ENCODE results near the gene GRIK4. TPM values are rescaled to one million over a fixed set of nuclear protein-coding genes. Genes with fewer than 3 reads are reported as not detected.

GRIK4 gene
- total RNA-seq, 1 experiment from 2014 or later: 3.3 TPM

- TF ChIP-seq ESRRA (CRISPR knock-in tag; IDR thresholded peaks at IDR 0.05; ENCODE audit: borderline replicate concordance) (no peak), ZNF263 (CRISPR knock-in tag; IDR thresholded peaks at IDR 0.05; ENCODE audit: low read depth) (no peak), ZNF121 (CRISPR knock-in tag; IDR thresholded peaks at IDR 0.05) (no peak), CTCF (IDR thresholded peaks at IDR 0.05) (no peak)
Measured at GRCh38 chr11:120562806-120563425, 51.4 kb downstream of the GRIK4 start (continued).

GRCh38 chr11:120563703-120564572, 52.4 kb downstream of the GRIK4 start:
- DNase-seq (ENCODE audit: low spot score) (peak; percentile 68), ATAC-seq (peak; percentile 66)
- peaks cover 35% of the 10 kb centered on the region for H3K4me1 Mint-ChIP-seq
- no peak overlapping the region for H3K27ac Mint-ChIP-seq
- no peaks in the 10 kb centered on the region for H3K9me3 Mint-ChIP-seq
- TF ChIP-seq MXD4 (CRISPR knock-in tag; IDR thresholded peaks at IDR 0.05; ENCODE audit: borderline replicate concordance) (no peak), FOXP1 (CRISPR knock-in tag; IDR thresholded peaks at IDR 0.05; ENCODE audit: borderline replicate concordance) (no peak), ZBTB43 (CRISPR knock-in tag; IDR thresholded peaks at IDR 0.05) (no peak), ELF4 (CRISPR knock-in tag; IDR thresholded peaks at IDR 0.05; ENCODE audit: low read depth) (no peak), ZNF671 (CRISPR knock-in tag; IDR thresholded peaks at IDR 0.05) (no peak), ATF6 (CRISPR knock-in tag; IDR thresholded peaks at IDR 0.05) (no peak), RELA (CRISPR knock-in tag; IDR thresholded peaks at IDR 0.05; ENCODE audit: borderline replicate concordance) (no peak), USF1 (CRISPR knock-in tag; IDR thresholded peaks at IDR 0.05) (0 out of 2 replicates have a peak, but pooled peaks have one; percentile 44), MAX (CRISPR knock-in tag; IDR thresholded peaks at IDR 0.05) (peak; percentile 64; the same call in 1 of the 2 replicates), NR2C2 (CRISPR knock-in tag; IDR thresholded peaks at IDR 0.05) (no peak), JUN (CRISPR knock-in tag; IDR thresholded peaks at IDR 0.05) (no peak), MYBL2 (CRISPR knock-in tag; IDR thresholded peaks at IDR 0.05) (no peak), NR1H2 (CRISPR knock-in tag; IDR thresholded peaks at IDR 0.05) (no peak), ZNF396 (CRISPR knock-in tag; IDR thresholded peaks at IDR 0.05; ENCODE audit: borderline replicate concordance) (no peak), SOX15 (CRISPR knock-in tag; IDR thresholded peaks at IDR 0.05) (no peak), HMGXB4 (CRISPR knock-in tag; IDR thresholded peaks at IDR 0.05) (0 out of 2 replicates have a peak, but pooled peaks have one; percentile 53), ZNF423 (CRISPR knock-in tag; IDR thresholded peaks at IDR 0.05) (peak; percentile 95), FOXP4 (CRISPR knock-in tag; IDR thresholded peaks at IDR 0.05) (no peak), ZNF416 (CRISPR knock-in tag; IDR thresholded peaks at IDR 0.05) (no peak), IRF2 (CRISPR knock-in tag; IDR thresholded peaks at IDR 0.05; ENCODE audit: borderline replicate concordance, low read depth) (no peak)
- H3K36me3 Mint-ChIP-seq: no peaks in the 10 kb centered on the region
- H3K4me3 Mint-ChIP-seq: peak overlapping the region; percentile 53
- peaks cover 38% of the 10 kb centered on the region for H3K27me3 Mint-ChIP-seq (ENCODE audit: low read depth)
- ChIA-PET POLR2A (interaction anchor here (0.7 to 0.9 kb wide), 2 partner anchors 9 to 16 kb away, joined by 3 to 5 read pairs; no protein-coding TSS in a partner anchor), CTCF (interaction anchor here (0.6 to 4.6 kb wide), 24 partner anchors 9 to 452 kb away, joined by 3 to 34 read pairs (median 5); partner anchors contain the start of gene GRIK4)

Measured in WTC11 (cell line).